ENCODE results near the gene DFFA. TPM values are rescaled to one million over a fixed set of nuclear protein-coding genes. Genes with fewer than 3 reads are reported as not detected.
A peak's percentile ranks its signal among the peaks of the same experiment; 100 is the strongest.

The DFFA gene
- polyA plus RNA-seq, 3 donors, result 11.0 to 17.8 (median 17.3) TPM

- intact Hi-C loops (cut with micrococcal nuclease), result no loop called here
- peak overlapping the region in 3 of 7 donors; percentile 60 to 82 (median 74) for H3K27ac Mint-ChIP-seq
These were observed 48.3 kb downstream of the DFFA start for GRCh38 chr1:10424034-10424433.

GRCh38 chr1:10421637-10422036 lies 50.7 kb downstream of the DFFA start:
- Histone ChIP-seq H3K79me2 (ENCODE audit: insufficient read depth, low read length) (peaks cover 13% of the 10 kb centered on the region), H3K27ac (ENCODE audit: low read depth in 1 of 2, low read length in 2 of 2) (peak overlapping the region in 1 of 2 donors; percentile 36), H3K27me3 (ENCODE audit: control insufficient read depth in 2 of 2, insufficient read depth in 2 of 2, low read length in 2 of 2) (no peaks in the 10 kb centered on the region), H2AFZ (ENCODE audit: insufficient read depth, low read depth, low read length, poor library complexity, severe bottlenecking) (no peak overlapping the region), H3K4me3 (replicated peaks in 1 of 3; ENCODE audit: low read depth in 2 of 3, low read length in 3 of 3) (no peak overlapping the region), H3K4me1 (ENCODE audit: control insufficient read depth in 1 of 2, insufficient read depth in 2 of 2, low read length in 2 of 2) (peaks cover under 1 to 2% of the 10 kb centered on the region in 2 donors), H3K36me3 (replicated peaks in 1 of 2; ENCODE audit: control insufficient read depth in 1 of 2, insufficient read depth in 2 of 2, low read length in 2 of 2) (peaks cover 55 to 67% of the 10 kb centered on the region in 2 donors), H3K9ac (ENCODE audit: insufficient read depth, low read length, poor library complexity, severe bottlenecking) (no peak overlapping the region), H4K20me1 (ENCODE audit: insufficient read depth, low read length) (no peaks in the 10 kb centered on the region), H3K9me3 (replicated peaks in 1 of 2; ENCODE audit: control insufficient read depth in 1 of 2, insufficient read depth in 1 of 2, low read length in 2 of 2) (no peaks in the 10 kb centered on the region), H3K4me2 (replicated peaks; ENCODE audit: extremely low read depth, low read length, poor library complexity, severe bottlenecking) (no peak overlapping the region)
- intact Hi-C loops (cut with micrococcal nuclease), result no loop called here
- no peak for DNase-seq
- 100% methylated on average over 1 of the region's 5 CpGs for WGBS (ENCODE audit: insufficient coverage)
- Mint-ChIP-seq H3K27me3 (ENCODE audit: low read depth in 3 of 3) (peaks cover 0 to 2% (median 0%) of the 10 kb centered on the region in 3 donors), H3K36me3 (peaks cover 76 to 79% of the 10 kb centered on the region in 2 donors), H3K4me1 (peaks cover 7% of the 10 kb centered on the region), H3K9me3 (peaks cover 0 to 5% (median 0%) of the 10 kb centered on the region in 7 donors), H3K4me3 (no peak overlapping the region), H3K27ac (peak overlapping the region in 5 of 7 donors; percentile 6 to 38 (median 30))
- TF ChIP-seq CTCF (IDR thresholded peaks at IDR 0.05), result no peak

More at GRCh38 chr1:10424034-10424433, 48.3 kb downstream of the DFFA start:
- WGBS (ENCODE audit: insufficient coverage), result 84% methylated on average over 6 of the region's 9 CpGs
- H3K4me1 ChIP-seq (ENCODE audit: control insufficient read depth in 1 of 2, insufficient read depth in 2 of 2, low read length in 2 of 2), result peaks cover 9 to 18% of the 10 kb centered on the region in 2 donors
- H3K27me3 ChIP-seq (ENCODE audit: control insufficient read depth in 2 of 2, insufficient read depth in 2 of 2, low read length in 2 of 2), result no peaks in the 10 kb centered on the region
- H3K36me3 ChIP-seq (replicated peaks in 1 of 2; ENCODE audit: control insufficient read depth in 1 of 2, insufficient read depth in 2 of 2, low read length in 2 of 2), result peaks cover 31 to 43% of the 10 kb centered on the region in 2 donors
- no peaks in the 10 kb centered on the region for H3K9me3 ChIP-seq (replicated peaks in 1 of 2; ENCODE audit: control insufficient read depth in 1 of 2, insufficient read depth in 1 of 2, low read length in 2 of 2)
- no peaks in the 10 kb centered on the region for H4K20me1 ChIP-seq (ENCODE audit: insufficient read depth, low read length)
- no peak overlapping the region for H3K9ac ChIP-seq (ENCODE audit: insufficient read depth, low read length, poor library complexity, severe bottlenecking)
- H3K79me2 ChIP-seq (ENCODE audit: insufficient read depth, low read length), result no peaks in the 10 kb centered on the region
- H3K4me3 ChIP-seq (replicated peaks in 1 of 3; ENCODE audit: low read depth in 2 of 3, low read length in 3 of 3), result no peak overlapping the region
- H2AFZ ChIP-seq (ENCODE audit: insufficient read depth, low read depth, low read length, poor library complexity, severe bottlenecking), result no peak overlapping the region
- H3K4me1 Mint-ChIP-seq, result peaks cover 19% of the 10 kb centered on the region
- H3K4me3 Mint-ChIP-seq, result no peak overlapping the region
- H3K27me3 Mint-ChIP-seq (ENCODE audit: low read depth in 3 of 3), result peaks cover 0 to 2% (median 1%) of the 10 kb centered on the region in 3 donors
- no peak for TF ChIP-seq CTCF (IDR thresholded peaks at IDR 0.05)
- H3K36me3 Mint-ChIP-seq, result peaks cover 53 to 55% of the 10 kb centered on the region in 2 donors
- peaks cover 0 to 5% (median 0%) of the 10 kb centered on the region in 7 donors for H3K9me3 Mint-ChIP-seq
- no peak for DNase-seq
- no peak overlapping the region for H3K4me2 ChIP-seq (replicated peaks; ENCODE audit: extremely low read depth, low read length, poor library complexity, severe bottlenecking)
- H3K27ac ChIP-seq (ENCODE audit: low read depth in 1 of 2, low read length in 2 of 2), result no peak overlapping the region

Measured in CD14-positive monocyte (primary cell).